Adipose tissue (tissue), 3 donors: ENCODE data around the gene SCN2B. TPM values are rescaled to one million over a fixed set of nuclear protein-coding genes. Genes with fewer than 3 reads are reported as not detected.

ENCODE experiments used
- H3K27ac ChIP-seq: one replicate; pipeline ENCODE4 v1.5.1; 2013; ENCODE audit warnings: low read depth, low read length
- WGBS, 3 donors: extraction: QIAGEN DNeasy Blood & Tissue Kit; methylation state at CpG; one replicate each; pipeline ENCODE4 v1.1.7; 2013; 5-methylcytosine and 5-hydroxymethylcytosine counted together
- polyA plus RNA-seq, 3 donors: library from polyadenylated mRNA; stranded (reverse); fragments of 200-250 nt; gene quantifications; one replicate each; pipeline ENCODE4 v1.2.3, GENCODE V29; 2013
- donor health status: healthy with polysubstance abuse.
- donor health status: Bipolar disorder and iron deficiency.
- donor health status: healthy.

SCN2B gene
- polyA plus RNA-seq, 3 donors, result 0.06 to 0.45 (median 0.07) TPM

- H3K27ac ChIP-seq, result no peak overlapping the region
- whole genome bisulfite sequencing, 3 donors, result 1 to 3% (median 3%) methylated on average over 60 to 78 of the region's 78 CpGs
These were observed 30.9 kb downstream of the SCN2B start for GRCh38 chr11:118145285-118146227.

DNA sequence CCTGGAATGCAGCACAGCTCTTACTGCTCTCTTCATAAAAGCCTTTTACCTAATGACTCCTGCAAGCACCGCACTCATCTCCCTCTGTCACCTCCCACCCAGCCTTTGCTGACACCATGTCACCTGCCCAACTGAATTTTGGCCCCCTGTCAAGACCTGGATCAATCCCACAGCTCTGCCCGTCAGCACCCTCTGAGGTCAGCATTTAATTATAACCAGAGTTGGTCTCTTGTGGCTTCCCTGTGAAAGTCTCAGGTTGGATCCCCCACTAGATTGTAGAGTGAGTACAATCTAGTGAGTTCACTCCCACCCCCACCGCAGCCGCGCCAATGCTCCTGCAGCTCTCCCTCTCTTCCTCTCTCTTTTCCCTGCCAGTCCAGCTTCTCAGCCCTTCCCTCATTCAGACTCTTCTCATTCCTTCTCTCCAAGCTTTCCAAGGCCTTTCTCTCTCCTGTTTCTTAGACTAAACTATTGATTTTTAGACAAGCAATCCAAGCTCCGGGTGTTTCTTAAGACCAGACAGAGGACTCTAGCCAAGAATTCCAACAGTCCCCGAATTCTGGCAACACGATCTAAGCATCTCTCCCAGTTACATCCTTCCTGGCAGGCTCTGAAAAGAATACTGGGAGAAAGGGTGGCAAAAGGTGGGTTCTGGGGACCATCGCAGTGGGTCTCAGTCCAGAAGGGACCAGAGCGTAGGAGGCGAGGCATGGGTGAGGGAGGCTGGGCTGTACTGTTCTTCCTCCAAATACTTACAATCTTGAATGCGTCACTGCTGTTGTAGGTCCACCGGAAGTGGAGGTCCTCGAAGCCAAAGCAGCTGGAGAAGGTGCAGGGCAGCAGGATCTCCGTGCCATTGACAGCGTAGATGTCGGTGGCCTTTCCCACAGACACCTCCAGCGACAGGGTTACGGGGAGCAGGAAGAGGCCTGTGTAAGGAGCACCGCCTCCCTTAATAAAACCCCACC, 31.9 kb downstream of the SCN2B start:
- 45 to 55% (median 52%) methylated on average over 20 of the region's 20 CpGs for WGBS, 3 donors
- H3K27ac ChIP-seq, result no peak overlapping the region

- no peak overlapping the region for H3K27ac ChIP-seq
- WGBS, 3 donors, result 59 to 77% (median 74%) methylated on average over 12 of the region's 12 CpGs
These were observed 32.7 kb downstream of the SCN2B start for GRCh38 chr11:118143661-118144185.

GRCh38 chr11:118142809-118143208, 33.6 kb downstream of the SCN2B start:
- WGBS, 3 donors, result 30 to 33% (median 30%) methylated on average over 6 of the region's 6 CpGs
- H3K27ac ChIP-seq, result no peak overlapping the region

DNA sequence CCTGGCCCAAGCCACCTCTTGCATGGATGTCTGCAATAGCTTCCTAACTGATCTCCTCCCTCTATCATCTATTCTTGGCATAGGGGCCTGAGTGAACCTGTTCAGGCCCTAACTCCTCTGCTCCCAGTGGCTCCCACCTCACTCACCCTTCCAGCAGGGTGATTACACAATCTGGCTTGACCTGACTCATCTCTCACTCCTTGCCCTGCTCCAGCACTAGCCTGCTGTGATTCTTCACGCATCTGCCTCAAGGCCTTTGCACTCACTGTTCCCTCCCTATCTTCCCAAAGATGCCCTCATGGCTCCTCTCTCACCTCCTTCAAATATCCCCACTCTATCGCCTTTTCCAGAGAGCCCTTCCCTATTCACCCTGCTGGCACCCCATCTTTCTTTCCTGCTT, 34.4 kb downstream of the SCN2B start:
- 46 to 79% (median 73%) methylated on average over 2 of the region's 2 CpGs for WGBS, 3 donors
- no peak overlapping the region for H3K27ac ChIP-seq

DNA sequence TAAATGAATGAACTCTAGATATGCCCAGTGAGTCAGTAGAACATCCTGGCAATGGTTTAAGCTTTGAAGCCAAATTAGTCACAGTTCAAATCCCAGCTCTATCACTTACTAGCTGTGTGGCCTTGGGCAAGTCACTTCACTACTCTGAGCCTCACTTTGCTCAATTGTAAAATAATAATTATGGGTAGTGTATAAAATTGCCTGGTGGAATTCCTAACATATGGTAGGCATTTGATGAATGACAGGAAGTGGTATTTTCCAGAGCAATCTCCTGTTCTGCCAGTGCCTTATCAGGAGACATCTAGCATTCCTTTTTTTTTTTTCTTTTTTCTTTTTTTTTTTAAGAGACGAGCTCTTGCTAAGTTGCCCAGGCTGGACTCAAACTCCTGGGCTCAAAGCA, 36.9 kb downstream of the SCN2B start:
- H3K27ac ChIP-seq, result no peak overlapping the region
- 22 to 55% (median 33%) methylated on average over 1 of the region's 1 CpG for WGBS, 3 donors

GRCh38 chr11:118138839-118139420, 37.5 kb downstream of the SCN2B start:
- H3K27ac ChIP-seq, result no peak overlapping the region
- 51 to 61% (median 59%) methylated on average over 10 of the region's 10 CpGs for WGBS, 3 donors

GRCh38 chr11:118136801-118137200, 39.6 kb downstream of the SCN2B start:
- WGBS, 3 donors, result 66 to 71% (median 69%) methylated on average over 10 of the region's 10 CpGs
- H3K27ac ChIP-seq, result no peak overlapping the region

GRCh38 chr11:118136341-118136740, 40.1 kb downstream of the SCN2B start:
- H3K27ac ChIP-seq, result no peak overlapping the region
- WGBS, 3 donors, result 84 to 88% (median 85%) methylated on average over 2 of the region's 2 CpGs

DNA sequence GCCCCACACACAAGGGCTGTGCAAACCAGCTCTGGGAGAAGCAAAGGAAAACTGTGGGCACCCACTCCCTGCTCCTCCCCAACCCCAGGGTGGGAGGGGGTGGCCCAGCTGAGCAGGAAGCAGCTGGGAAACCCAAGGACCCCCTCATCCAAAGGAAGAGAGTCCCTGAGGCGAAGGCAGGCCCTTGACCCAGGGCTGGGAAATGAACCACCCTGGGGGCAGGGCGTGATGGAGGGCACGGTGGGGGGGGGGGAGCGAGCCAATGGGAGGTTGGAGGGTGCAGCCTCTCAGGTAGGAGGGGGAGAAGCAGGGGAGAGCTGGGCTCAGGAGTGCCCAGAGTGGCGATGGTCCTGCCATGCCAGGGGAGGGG, 40.7 kb downstream of the SCN2B start:
- 79 to 95% (median 86%) methylated on average over 4 to 5 of the region's 5 CpGs for WGBS, 3 donors
- no peak overlapping the region for H3K27ac ChIP-seq

DNA sequence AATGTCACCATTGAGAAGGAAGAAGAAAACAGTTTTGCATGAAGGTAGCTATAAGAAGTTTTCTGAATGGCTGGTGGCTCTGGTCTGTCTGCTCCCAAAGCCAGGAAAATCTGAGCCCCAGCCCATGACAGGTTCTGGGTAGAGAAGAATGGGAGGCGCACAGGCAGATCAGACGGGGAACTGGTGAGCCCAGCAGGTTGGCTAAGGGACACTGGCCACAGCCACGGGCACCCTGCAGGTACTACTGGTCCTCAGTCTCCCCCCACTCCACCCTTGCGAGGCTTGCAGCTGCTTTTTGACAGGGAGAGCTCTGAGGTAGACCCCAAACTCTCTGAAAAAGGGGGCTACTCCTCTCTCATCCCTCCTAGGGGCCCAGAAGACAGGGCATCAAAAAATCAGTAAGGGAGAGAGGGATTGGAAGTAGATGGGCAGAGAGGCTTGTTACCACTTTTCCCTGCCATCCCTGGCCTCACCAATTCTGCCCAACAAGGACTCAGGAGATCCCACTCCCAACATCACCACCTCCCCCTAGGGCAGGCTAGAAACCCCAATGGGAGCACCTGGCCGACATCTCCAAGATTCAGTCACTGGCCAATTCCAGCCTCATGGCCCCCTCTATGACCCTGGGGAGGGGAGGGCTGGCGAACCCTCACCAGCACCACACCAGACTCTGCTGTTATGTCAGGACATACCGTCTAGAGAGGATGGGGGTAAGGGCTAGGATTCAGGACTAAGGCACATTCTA, 41.2 kb downstream of the SCN2B start:
- WGBS, 3 donors, result 80 to 84% (median 82%) methylated on average over 7 of the region's 7 CpGs
- H3K27ac ChIP-seq, result no peak overlapping the region

- no peak overlapping the region for H3K27ac ChIP-seq
- WGBS, 3 donors, result 93 to 95% (median 93%) methylated on average over 10 of the region's 10 CpGs
These were observed 42.6 kb downstream of the SCN2B start for GRCh38 chr11:118133816-118134215.

DNA sequence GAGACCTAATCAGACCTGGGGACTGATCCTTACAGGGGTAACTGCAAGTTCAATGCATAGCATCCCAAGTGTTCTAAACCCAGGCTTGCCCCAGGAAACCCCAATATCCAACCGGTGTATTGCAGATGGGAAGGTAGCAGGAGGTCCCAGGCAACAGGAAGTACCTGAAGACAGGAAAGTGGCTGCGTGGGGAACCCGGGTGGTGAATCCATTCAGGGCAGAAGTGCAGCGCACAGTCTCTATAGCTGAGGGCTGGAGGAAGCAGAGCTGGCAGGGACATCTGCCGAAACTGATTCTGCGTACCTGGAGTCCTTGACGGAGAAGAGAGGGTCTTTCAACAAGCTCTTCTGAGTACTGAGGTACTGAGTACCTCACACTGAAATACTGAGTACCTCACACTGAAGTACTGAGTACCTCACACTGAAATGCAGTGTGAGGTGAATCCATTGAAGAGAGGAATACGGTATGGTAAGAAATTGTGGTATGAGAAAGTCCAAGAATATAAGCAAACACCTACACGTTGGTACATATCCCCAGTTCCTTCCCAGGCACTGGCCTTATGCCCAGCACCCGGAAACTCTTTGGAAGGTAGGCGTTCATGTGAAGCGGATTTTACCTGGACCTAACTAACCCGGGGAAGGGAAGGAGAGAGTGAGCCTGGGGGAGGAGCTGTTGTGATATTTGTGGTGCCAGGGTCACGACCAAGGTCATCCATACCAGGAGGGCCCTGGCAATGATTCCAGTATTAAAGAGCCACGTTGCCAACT, 43.9 kb downstream of the SCN2B start:
- 60 to 85% (median 85%) methylated on average over 15 of the region's 15 CpGs for WGBS, 3 donors

DNA sequence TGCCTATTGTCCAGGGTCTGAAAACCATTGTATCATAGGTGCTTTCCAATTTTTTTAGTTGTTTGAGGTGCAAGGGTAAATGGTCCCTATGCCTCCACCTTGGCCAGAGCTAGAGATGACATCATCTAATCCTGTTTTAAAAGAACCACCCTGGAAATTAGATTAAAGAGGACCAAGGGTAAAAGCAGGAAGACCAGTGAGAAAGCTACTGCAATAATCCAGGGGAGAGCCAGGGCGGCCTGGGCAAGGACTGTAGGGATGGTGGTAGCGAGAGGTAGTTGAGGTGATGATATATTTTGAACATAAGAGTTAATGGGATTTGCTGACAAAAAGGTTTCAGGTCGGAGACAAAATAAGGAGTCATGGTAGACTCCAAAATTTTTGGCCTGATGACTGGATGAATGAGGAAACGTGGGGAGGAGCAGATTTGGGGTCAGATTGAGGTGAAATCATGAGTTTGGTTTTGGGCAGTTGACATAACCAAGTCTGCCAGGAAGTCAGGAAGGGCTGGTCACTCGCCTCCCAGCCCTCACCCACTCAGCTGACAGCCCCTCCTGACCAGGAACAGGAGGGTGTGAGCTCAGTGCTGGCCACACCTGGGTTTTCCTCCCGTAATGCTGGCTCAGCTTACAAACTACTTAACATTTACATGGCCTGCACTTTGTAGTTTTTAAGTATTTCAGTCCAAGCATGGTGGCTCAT, 46.8 kb downstream of the SCN2B start:
- H3K27ac ChIP-seq, result no peak overlapping the region
- 55 to 79% (median 58%) methylated on average over 6 of the region's 6 CpGs for WGBS, 3 donors

More for the DNA sequence above, 43.9 kb downstream of the SCN2B start:
- no peak overlapping the region for H3K27ac ChIP-seq

GRCh38 chr11:118128721-118129470, 47.5 kb downstream of the SCN2B start:
- WGBS, 3 donors, result 54 to 66% (median 59%) methylated on average over 11 of the region's 11 CpGs
- H3K27ac ChIP-seq, result no peak overlapping the region

- WGBS, 3 donors, result 50 to 53% (median 50%) methylated on average over 4 of the region's 4 CpGs
- no peak overlapping the region for H3K27ac ChIP-seq
These were observed 48.1 kb downstream of the SCN2B start for GRCh38 chr11:118128310-118128709.
